Lung (tissue), 12 donors: ENCODE measurements around the gene EOLA2. TPM values are rescaled to one million over a fixed set of nuclear protein-coding genes. Genes with fewer than 3 reads are reported as not detected.

Source experiments
- ATAC-seq: fragments of 200-7000 bp; cut with Tn5 transposase; one replicate; pipeline ENCODE4 v1.9.1; 2020; ENCODE audit warnings: moderate number of reproducible peaks; ENCODE audit not compliant: insufficient read depth, low FRiP score
- DNase-seq, 3 donors: peaks; one replicate each; pipeline ENCODE4 v3.0.0-alpha.2; 2013 to 2017
- H3K27ac ChIP-seq, 2 donors: one replicate each; pipeline ENCODE4 v1.5.1; 2013; ENCODE audit warnings: mild to moderate bottlenecking in 2 of 2, moderate library complexity in 2 of 2, control low read depth in 1 of 2, inconsistent platforms in 1 of 2, low read depth in 1 of 2, low read length in 1 of 2
- H3K27me3 ChIP-seq, 3 donors: one replicate each; pipeline ENCODE4 v1.5.1; 2013; ENCODE audit warnings: low read length in 2 of 3; ENCODE audit not compliant: control insufficient read depth in 3 of 3, insufficient read depth in 3 of 3
- H3K36me3 ChIP-seq, 4 donors: one replicate each; pipeline ENCODE4 v1.5.1; 2013; ENCODE audit warnings: low read length in 4 of 4, mild to moderate bottlenecking in 1 of 4, moderate library complexity in 1 of 4; ENCODE audit not compliant: control insufficient read depth in 4 of 4, insufficient read depth in 4 of 4
- H3K4me1 ChIP-seq, 5 donors: one replicate each; pipeline ENCODE4 v1.5.1; 2013; ENCODE audit warnings: low read length in 5 of 5, mild to moderate bottlenecking in 2 of 5, moderate library complexity in 1 of 5; ENCODE audit not compliant: control insufficient read depth in 5 of 5, insufficient read depth in 5 of 5
- H3K4me3 ChIP-seq: one replicate; pipeline ENCODE4 v1.5.1; 2013; ENCODE audit warnings: mild to moderate bottlenecking, control low read depth, moderate library complexity
- H3K9ac ChIP-seq, 2 donors: one replicate each; pipeline ENCODE4 v1.5.1; 2013; ENCODE audit warnings: low read length in 2 of 2, control low read depth in 1 of 2; ENCODE audit not compliant: insufficient read depth in 1 of 2
- H3K9me3 ChIP-seq, 4 donors: one replicate each; pipeline ENCODE4 v1.5.1; 2013; ENCODE audit warnings: low read length in 3 of 4, mild to moderate bottlenecking in 1 of 4, moderate library complexity in 1 of 4; ENCODE audit not compliant: control insufficient read depth in 4 of 4, insufficient read depth in 3 of 4
- WGBS, 2 donors: extraction: QIAGEN DNeasy Blood & Tissue Kit; methylation state at CpG; one replicate each; pipeline ENCODE4 v1.1.7; 2013; 5-methylcytosine and 5-hydroxymethylcytosine counted together
- polyA plus RNA-seq, 2 donors: library from polyadenylated mRNA; stranded (reverse); fragments of 200-250 nt; gene quantifications; one replicate each; pipeline ENCODE4 v1.2.1, GENCODE V29; 2013
- total RNA-seq, 2 donors: library from RNA; depleted of rRNA in 1 of 2; stranded (reverse); fragments of >200 nt in 1 of 2; gene quantifications; one replicate each; pipeline ENCODE4 v1.2.1, GENCODE V29; 2014 to 2021
- TF ChIP-seq, protein P1 (sequence below): IDR thresholded peaks from 2 replicates; pipeline ENCODE4 v1.5.1; 2012; ENCODE audit warnings: mild to moderate bottlenecking; ENCODE audit errors: control extremely low read depth, extremely low read depth
- donor health status: control.
- donor health status: control.
- donor health status: Bipolar disorder and iron deficiency.
- donor health status: healthy.
- donor health status: DM: yes; HTN: yes; CAD: no.

The EOLA2 gene
- total and polyA plus RNA-seq, 4 donors: 20.7 to 35.7 (median 26.1) TPM

DNA sequence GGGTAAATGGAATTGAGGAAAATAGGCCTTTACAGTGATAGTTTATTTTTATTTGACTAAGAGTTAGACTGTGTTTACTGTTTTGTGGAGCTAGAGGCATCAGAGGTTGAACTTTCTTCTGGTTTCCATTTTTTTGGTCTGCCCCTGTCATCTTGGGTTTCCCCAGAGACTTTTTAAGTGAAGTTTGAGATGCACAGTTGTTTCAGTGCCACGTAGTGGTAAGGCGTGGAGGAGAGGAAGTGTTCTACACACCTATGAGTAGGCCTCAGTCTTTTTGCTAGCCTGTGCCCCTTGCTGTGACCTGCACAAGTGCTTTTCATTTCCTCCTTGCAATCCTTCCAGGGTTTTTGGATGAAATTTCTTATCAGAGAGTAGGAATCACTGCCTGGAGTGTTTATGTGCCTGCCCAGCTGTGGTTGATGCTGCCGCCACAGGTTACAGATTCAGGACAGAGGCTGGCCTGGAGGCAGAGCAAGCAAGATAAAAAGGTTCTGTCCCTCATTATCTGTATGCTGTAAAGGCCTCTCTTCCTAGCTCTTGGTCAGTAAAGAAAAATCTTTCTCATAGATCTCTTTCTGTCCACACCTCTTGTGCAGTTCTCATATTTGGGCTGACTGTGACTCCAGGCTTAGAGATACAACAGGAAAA, 21.4 kb downstream of the EOLA2 start:
- Histone ChIP-seq H3K4me3 (no peak overlapping the region), H3K27me3 (no peaks in the 10 kb centered on the region), H3K27ac (no peak overlapping the region), H3K36me3 (no peaks in the 10 kb centered on the region), H3K9me3 (no peaks in the 10 kb centered on the region), H3K4me1 (no peaks in the 10 kb centered on the region), H3K9ac (no peak overlapping the region)
- TF ChIP-seq, protein P1, sequence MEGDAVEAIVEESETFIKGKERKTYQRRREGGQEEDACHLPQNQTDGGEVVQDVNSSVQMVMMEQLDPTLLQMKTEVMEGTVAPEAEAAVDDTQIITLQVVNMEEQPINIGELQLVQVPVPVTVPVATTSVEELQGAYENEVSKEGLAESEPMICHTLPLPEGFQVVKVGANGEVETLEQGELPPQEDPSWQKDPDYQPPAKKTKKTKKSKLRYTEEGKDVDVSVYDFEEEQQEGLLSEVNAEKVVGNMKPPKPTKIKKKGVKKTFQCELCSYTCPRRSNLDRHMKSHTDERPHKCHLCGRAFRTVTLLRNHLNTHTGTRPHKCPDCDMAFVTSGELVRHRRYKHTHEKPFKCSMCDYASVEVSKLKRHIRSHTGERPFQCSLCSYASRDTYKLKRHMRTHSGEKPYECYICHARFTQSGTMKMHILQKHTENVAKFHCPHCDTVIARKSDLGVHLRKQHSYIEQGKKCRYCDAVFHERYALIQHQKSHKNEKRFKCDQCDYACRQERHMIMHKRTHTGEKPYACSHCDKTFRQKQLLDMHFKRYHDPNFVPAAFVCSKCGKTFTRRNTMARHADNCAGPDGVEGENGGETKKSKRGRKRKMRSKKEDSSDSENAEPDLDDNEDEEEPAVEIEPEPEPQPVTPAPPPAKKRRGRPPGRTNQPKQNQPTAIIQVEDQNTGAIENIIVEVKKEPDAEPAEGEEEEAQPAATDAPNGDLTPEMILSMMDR: no peak
- ATAC-seq (no peak), DNase-seq (no peak)
- 82 to 86% methylated on average over 3 of the region's 3 CpGs for WGBS, 2 donors

DNA sequence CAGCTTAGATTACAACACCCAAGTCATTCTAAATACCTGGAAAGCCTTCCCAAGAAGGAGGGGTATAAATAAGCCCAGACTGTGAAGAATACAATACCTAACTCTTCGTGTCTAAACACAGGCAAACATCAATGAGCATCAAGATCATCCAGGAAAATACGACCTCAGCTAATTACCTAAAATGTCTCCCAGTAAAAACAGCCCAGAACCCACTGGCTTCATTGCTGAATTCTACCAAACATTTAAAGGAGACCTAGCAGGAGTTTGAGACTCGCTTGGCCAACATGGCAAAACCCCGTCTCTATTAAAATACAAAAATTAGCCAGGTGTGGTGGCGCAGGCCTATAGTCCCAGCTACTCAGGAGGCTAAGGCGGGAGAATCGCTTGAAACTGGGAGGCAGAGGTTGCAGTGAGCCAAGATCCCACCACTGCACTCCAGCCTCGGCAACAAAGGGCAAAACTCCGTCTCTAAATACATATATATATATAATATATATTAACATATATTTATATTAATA, 28.1 kb downstream of the EOLA2 start:
- TF ChIP-seq, protein P1: no peak
- Histone ChIP-seq H3K9ac (no peak overlapping the region), H3K27ac (no peak overlapping the region), H3K27me3 (no peaks in the 10 kb centered on the region), H3K4me3 (no peak overlapping the region), H3K36me3 (no peaks in the 10 kb centered on the region), H3K4me1 (no peaks in the 10 kb centered on the region), H3K9me3 (no peaks in the 10 kb centered on the region)
- ATAC-seq: no peak
- WGBS, 2 donors: 94 to 99% methylated on average over 9 of the region's 9 CpGs
- DNase-seq: peak in 1 of 3 donors; percentile 5

DNA sequence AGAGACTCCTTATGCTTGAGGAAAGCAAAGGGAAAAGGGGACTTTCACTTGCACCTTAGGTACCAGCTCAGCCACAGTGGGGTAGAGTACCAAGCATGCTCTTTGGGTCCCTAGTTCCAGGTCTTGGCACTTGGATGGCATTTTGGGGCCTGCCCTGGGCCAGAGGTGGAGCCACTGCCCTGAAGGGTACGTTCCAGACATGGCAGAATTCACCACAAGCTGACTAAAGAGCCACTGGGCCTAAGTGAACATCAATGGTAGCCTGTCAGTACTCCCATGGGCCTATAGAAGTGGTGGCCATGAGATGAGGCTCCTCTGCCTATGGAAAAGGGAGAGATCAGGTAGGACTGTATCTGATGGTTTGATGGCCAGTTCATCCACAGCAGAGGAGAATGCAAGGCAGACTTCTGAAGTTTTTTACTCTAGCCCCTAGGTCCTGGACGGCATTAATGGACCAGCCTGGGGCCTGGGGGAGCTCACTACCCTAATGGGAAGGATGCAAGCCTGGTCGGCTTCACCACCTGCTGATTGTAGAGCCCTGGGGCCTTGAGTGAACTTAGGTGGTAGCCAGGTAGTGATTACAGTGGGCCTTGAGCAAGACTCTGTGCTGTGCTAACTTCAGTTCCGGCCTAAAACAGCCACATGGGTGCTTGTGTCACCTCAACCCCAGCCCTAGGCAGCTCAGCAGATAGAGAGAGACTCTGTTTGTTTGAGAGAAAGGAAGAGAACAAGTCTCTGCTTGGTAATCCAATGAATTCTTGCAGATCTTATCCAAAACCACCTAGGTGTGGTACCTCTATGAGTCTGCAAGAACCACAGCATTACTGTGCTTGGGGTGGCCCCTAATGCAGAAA, 28.7 kb downstream of the EOLA2 start:
- DNase-seq (no peak), ATAC-seq (no peak)
- Histone ChIP-seq H3K27ac (no peak overlapping the region), H3K9me3 (no peaks in the 10 kb centered on the region), H3K4me1 (no peaks in the 10 kb centered on the region), H3K36me3 (no peaks in the 10 kb centered on the region), H3K4me3 (no peak overlapping the region), H3K9ac (no peak overlapping the region), H3K27me3 (peaks cover 0 to 3% (median 0%) of the 10 kb centered on the region in 3 donors)
- TF ChIP-seq, protein P1: no peak
- WGBS, 2 donors: 83 to 95% methylated on average over 4 of the region's 4 CpGs
